Measurements from ENCODE around the gene POU2F2. TPM values are rescaled to one million over a fixed set of nuclear protein-coding genes. Genes with fewer than 3 reads are reported as not detected.

Gene POU2F2
- total RNA-seq: not detected in 2 replicates

GRCh38 chr19:42132030-42132628 is at the start of gene POU2F2:
Gene POU2F2, minus strand, starts transcription at chr19:42132446. Its CDS starts 35 bp downstream, at chr19:42132411.

GRCh38 chr19:42075616-42076379 is 56.4 kb downstream of the POU2F2 start, which contains the start of gene ZNF574:
Gene ZNF574, plus strand, starts transcription at chr19:42076166. Its CDS starts 2,441 bp downstream, at chr19:42078607.

GRCh38 chr19:42069619-42070351 is 62.5 kb downstream of the POU2F2 start, which contains the start of gene GRIK5:
Gene GRIK5, minus strand, starts transcription at chr19:42070206. Its CDS starts 4,436 bp downstream, at chr19:42065770.

Other genes starting within 250 kb of the POU2F2 start
- 37.6 and 50.6 TPM in 2 replicates for gene ARHGEF1, start 249.3 kb downstream of the POU2F2 start, total RNA-seq
- gene ERFL, start 204.0 kb downstream of the POU2F2 start, total RNA-seq: 0.06 TPM in 1 of 2 replicates, not detected in the other
- 246 and 282 TPM in 2 replicates for gene RABAC1, start 173.1 kb downstream of the POU2F2 start, total RNA-seq
- 0.05 TPM in 1 of 2 replicates, not detected in the other for gene ATP1A3, start 138.2 kb downstream of the POU2F2 start, total RNA-seq
- gene GRIK5, start 62.2 kb downstream of the POU2F2 start, total RNA-seq: not detected in 2 replicates
- 14.9 and 15.5 TPM in 2 replicates for gene ZNF574, start 56.3 kb downstream of the POU2F2 start, total RNA-seq
- gene DEDD2, start 85.2 kb upstream of the POU2F2 start, total RNA-seq: 19.1 and 19.3 TPM in 2 replicates
- 5.5 and 6.6 TPM in 2 replicates for gene ZNF526, start 87.9 kb upstream of the POU2F2 start, total RNA-seq
- 17.0 and 17.4 TPM in 2 replicates for gene GSK3A, start 110.2 kb upstream of the POU2F2 start, total RNA-seq
- gene ERF, start 122.7 kb upstream of the POU2F2 start, total RNA-seq: 31.5 and 33.5 TPM in 2 replicates
- gene CIC, start 136.8 kb upstream of the POU2F2 start, total RNA-seq: 49.5 and 58.0 TPM in 2 replicates
- not detected in 2 replicates for gene PRR19, start 169.7 kb upstream of the POU2F2 start, total RNA-seq
- gene PAFAH1B3, start 170.2 kb upstream of the POU2F2 start, total RNA-seq: 12.2 and 18.7 TPM in 2 replicates
- gene TMEM145, start 180.9 kb upstream of the POU2F2 start, total RNA-seq: not detected in 2 replicates
- 29.7 and 33.9 TPM in 2 replicates for gene MEGF8, start 193.2 kb upstream of the POU2F2 start, total RNA-seq

All from cardiac ventricle fibroblast (primary cell).